ENCODE results near the gene NLRP7. TPM values are rescaled to one million over a fixed set of nuclear protein-coding genes. Genes with fewer than 3 reads are reported as not detected.

The NLRP7 gene
- total and polyA plus RNA-seq, 2 of the 4 experiments (the other 2 are of a cell fraction), result not detected

DNA sequence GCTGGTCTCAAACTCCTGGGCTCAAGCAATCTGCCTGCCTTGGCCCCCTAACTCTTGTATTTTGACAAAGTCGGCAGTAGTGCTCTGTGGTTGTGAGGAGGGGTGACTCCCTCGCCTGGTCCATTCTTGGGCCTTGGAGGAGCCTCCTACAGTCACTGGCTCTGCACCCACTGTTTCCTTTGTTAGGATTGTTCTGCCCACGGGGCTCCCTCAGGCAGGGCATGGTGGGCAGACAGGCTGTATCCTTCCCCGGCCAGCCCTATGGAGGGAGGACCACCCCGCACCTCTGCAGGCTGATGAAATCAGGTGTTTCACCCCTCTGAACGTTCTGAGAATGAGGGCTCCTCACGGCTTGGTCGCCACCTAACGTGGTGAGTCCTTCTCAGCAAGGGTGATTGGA, 64.1 kb downstream of the NLRP7 start:
- CTCF ChIA-PET, result no interaction called here
- peaks cover 29% of the 10 kb centered on the region for H3K9me3 ChIP-seq (ENCODE audit: control insufficient read depth, insufficient read depth, low read length)
- no TSS peak for BruUV-seq (replicated peaks)

More for the DNA sequence above, 64.1 kb downstream of the NLRP7 start:
- H3K27ac ChIP-seq (ENCODE audit: insufficient read depth, low read length), result no peak overlapping the region
- no peaks in the 10 kb centered on the region for H4K20me1 ChIP-seq (ENCODE audit: insufficient read depth, low read length)
- intact Hi-C loops (cut with micrococcal nuclease) (no loop called here), in situ Hi-C loops (cut with MboI; ENCODE audit: low sequenced_read_pairs) (no loop called here), dilution Hi-C loops (cut with HindIII; ENCODE audit: low sequenced_read_pairs, unreplicated experiment) (no loop called here)
- no peak overlapping the region for H4K8ac ChIP-seq (ENCODE audit: low read depth in 2 of 2, low read length in 2 of 2)
- no peak for TF ChIP-seq SMC3 (IDR thresholded peaks at IDR 0.05; ENCODE audit: low read depth, low read length)
- TF ChIP-seq CHD1 (IDR thresholded peaks at IDR 0.05; ENCODE audit: low read depth, low read length), result no peak
- TF ChIP-seq POLR2A (IDR thresholded peaks at IDR 0.05; ENCODE audit: low read depth, low read length), result no peak
- TF ChIP-seq RFX5 (IDR thresholded peaks at IDR 0.05; ENCODE audit: low read depth, low read length), result no peak
- TF ChIP-seq MAZ (IDR thresholded peaks at IDR 0.05; ENCODE audit: borderline replicate concordance, low read depth, low read length), result no peak
- no peak for TF ChIP-seq MAFK (IDR thresholded peaks at IDR 0.05; ENCODE audit: low read depth, low read length)
- TF ChIP-seq, protein P1, sequence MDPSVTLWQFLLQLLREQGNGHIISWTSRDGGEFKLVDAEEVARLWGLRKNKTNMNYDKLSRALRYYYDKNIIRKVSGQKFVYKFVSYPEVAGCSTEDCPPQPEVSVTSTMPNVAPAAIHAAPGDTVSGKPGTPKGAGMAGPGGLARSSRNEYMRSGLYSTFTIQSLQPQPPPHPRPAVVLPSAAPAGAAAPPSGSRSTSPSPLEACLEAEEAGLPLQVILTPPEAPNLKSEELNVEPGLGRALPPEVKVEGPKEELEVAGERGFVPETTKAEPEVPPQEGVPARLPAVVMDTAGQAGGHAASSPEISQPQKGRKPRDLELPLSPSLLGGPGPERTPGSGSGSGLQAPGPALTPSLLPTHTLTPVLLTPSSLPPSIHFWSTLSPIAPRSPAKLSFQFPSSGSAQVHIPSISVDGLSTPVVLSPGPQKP (IDR thresholded peaks at IDR 0.05; ENCODE audit: borderline replicate concordance, low read depth, low read length), result no peak
- no peak for TF ChIP-seq RCOR1 (IDR thresholded peaks at IDR 0.05; ENCODE audit: insufficient replicate concordance, low read length)
- TF ChIP-seq CEBPB (IDR thresholded peaks at IDR 0.05; ENCODE audit: low read depth, low read length), result no peak
- TF ChIP-seq, protein P2, sequence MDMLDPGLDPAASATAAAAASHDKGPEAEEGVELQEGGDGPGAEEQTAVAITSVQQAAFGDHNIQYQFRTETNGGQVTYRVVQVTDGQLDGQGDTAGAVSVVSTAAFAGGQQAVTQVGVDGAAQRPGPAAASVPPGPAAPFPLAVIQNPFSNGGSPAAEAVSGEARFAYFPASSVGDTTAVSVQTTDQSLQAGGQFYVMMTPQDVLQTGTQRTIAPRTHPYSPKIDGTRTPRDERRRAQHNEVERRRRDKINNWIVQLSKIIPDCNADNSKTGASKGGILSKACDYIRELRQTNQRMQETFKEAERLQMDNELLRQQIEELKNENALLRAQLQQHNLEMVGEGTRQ (IDR thresholded peaks at IDR 0.05; ENCODE audit: low read depth, low read length), result no peak
- TF ChIP-seq BHLHE40 (IDR thresholded peaks at IDR 0.05; ENCODE audit: low read depth, low read length), result no peak
- no peaks in the 10 kb centered on the region for H3K9me1 ChIP-seq (ENCODE audit: insufficient read depth, low read length)
- H2AK9ac ChIP-seq (replicated peaks; ENCODE audit: low read depth, low read length, poor library complexity), result no peak overlapping the region
- no peak overlapping the region for H2BK20ac ChIP-seq (ENCODE audit: low read depth, low read length)
- H2BK5ac ChIP-seq (ENCODE audit: low read depth, low read length, poor library complexity, severe bottlenecking), result no peak overlapping the region
- no peak overlapping the region for H3K18ac ChIP-seq (ENCODE audit: low read depth, low read length)
- DNase-seq (no peak), ATAC-seq (ENCODE audit: low read depth) (no peak)
- H2BK120ac ChIP-seq (ENCODE audit: low read depth, low read length), result no peak overlapping the region
- 54% methylated on average over 5 of the region's 9 CpGs; no CpG with 5 or more reads in 1 of the 2 experiments for WGBS, 2 experiments (ENCODE audit: extremely low coverage in 2 of 2, insufficient read length in 1 of 2)
- no peak overlapping the region for H2BK15ac ChIP-seq (ENCODE audit: low read depth, low read length)
- no peak overlapping the region for H4K5ac ChIP-seq (ENCODE audit: low read depth, low read length)
- no peaks in the 10 kb centered on the region for H3K36me3 ChIP-seq (ENCODE audit: control insufficient read depth, insufficient read depth, low read length)
- H3K4ac ChIP-seq (ENCODE audit: low read depth, low read length), result no peak overlapping the region
- H3K4me1 ChIP-seq (ENCODE audit: control insufficient read depth, insufficient read depth, low read length), result no peaks in the 10 kb centered on the region
- H4K91ac ChIP-seq (ENCODE audit: insufficient read depth, low read depth, low read length), result no peak overlapping the region
- POLR2A ChIA-PET (ENCODE audit: unreplicated experiment), result no interaction called here
- no peak overlapping the region for H2AK5ac ChIP-seq (ENCODE audit: low read depth, low read length)
- H3K14ac ChIP-seq (replicated peaks; ENCODE audit: low read depth, low read length), result no peak overlapping the region
- H3K27me3 ChIP-seq (ENCODE audit: control insufficient read depth, insufficient read depth, low read length), result no peaks in the 10 kb centered on the region
- no peak overlapping the region for H3K4me2 ChIP-seq (ENCODE audit: low read depth, low read length)
- H3K56ac ChIP-seq (ENCODE audit: extremely low read depth, insufficient read depth, low read length), result no peak overlapping the region
- no peak overlapping the region for H3K23ac ChIP-seq (ENCODE audit: low read depth, low read length)
- H2AFZ ChIP-seq (replicated peaks; ENCODE audit: low read length, poor library complexity), result no peak overlapping the region
- no peak overlapping the region for H3K4me3 ChIP-seq (ENCODE audit: insufficient read depth, low read depth, low read length)
- no peaks in the 10 kb centered on the region for H3K79me1 ChIP-seq (ENCODE audit: low read depth in 1 of 2, low read length in 2 of 2)
- no peak overlapping the region for H3K9ac ChIP-seq (ENCODE audit: low read depth, low read length)

Measured in IMR-90 (cell line).